Neural cell (in vitro differentiated cells): ENCODE data around the gene NME4.

ENCODE experiments used
- CTCF ChIP-seq: fragments of 450-650 bp; IDR thresholded peaks from 2 replicates; pipeline ENCODE4 v1.5.1; 2014; ENCODE audit warnings: antibody characterized with exemption, mild to moderate bottlenecking, moderate library complexity; ENCODE audit not compliant: poor library complexity, severe bottlenecking
- EP300 ChIP-seq: fragments of 450-650 bp; conservative IDR thresholded peaks from 2 replicates; pipeline ENCODE4 v1.6.1; 2014; ENCODE audit warnings: antibody characterized with exemption, mild to moderate bottlenecking, moderate library complexity; ENCODE audit not compliant: poor library complexity, severe bottlenecking
- EZH2 ChIP-seq: fragments of 200-600, 300-800 bp; shearing (Covaris generic), sonication (generic); IDR thresholded peaks from 2 replicates; pipeline ENCODE4 v1.6.1; 2014; ENCODE audit warnings: antibody characterized with exemption, low read length, borderline replicate concordance, mild to moderate bottlenecking; ENCODE audit not compliant: insufficient read depth, poor library complexity, severe bottlenecking
- POLR2AphosphoS5 ChIP-seq: IDR thresholded peaks from 2 replicates; pipeline ENCODE4 v1.6.1; 2012
- RAD21 ChIP-seq: fragments of 450-650 bp; conservative IDR thresholded peaks from 2 replicates; pipeline ENCODE4 v1.6.1; 2014; ENCODE audit warnings: antibody characterized with exemption, mild to moderate bottlenecking, moderate library complexity
- REST ChIP-seq: IDR thresholded peaks from 2 replicates; pipeline ENCODE4 v1.6.1; 2012; ENCODE audit warnings: borderline replicate concordance
- TAF1 ChIP-seq: IDR thresholded peaks from 2 replicates; pipeline ENCODE4 v1.6.1; 2012; ENCODE audit warnings: low read depth

DNA sequence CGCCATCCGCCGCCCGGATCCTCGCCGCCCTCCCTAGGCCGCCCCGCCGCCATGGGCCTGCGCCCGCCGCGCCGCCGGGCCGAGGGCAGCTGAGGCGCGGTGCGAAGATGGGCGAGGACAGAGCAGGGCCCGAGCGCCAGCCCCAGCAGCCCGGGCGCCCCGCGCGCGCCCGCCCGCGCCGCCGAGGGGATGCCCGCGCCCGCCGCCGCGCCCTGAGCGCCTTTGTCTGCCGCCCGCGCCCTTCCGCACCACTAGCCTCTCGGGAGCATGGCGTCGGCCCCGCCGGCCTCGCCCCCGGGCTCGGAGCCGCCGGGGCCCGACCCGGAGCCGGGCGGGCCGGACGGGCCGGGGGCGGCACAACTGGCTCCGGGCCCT is 28.7 kb downstream of the NME4 start:
- no peak for TF ChIP-seq RAD21
- no peak for TF ChIP-seq CTCF
- no peak for TF ChIP-seq POLR2AphosphoS5
- no peak for TF ChIP-seq EP300
- no peak for TF ChIP-seq TAF1
- TF ChIP-seq EZH2, result no peak
- no peak for TF ChIP-seq REST
